GM12801 (cell line): Measurements from ENCODE around the gene EP300.

Experiments
- CTCF ChIP-seq: IDR thresholded peaks from one replicate; pipeline ENCODE4 v1.5.1; 2011; ENCODE audit warnings: control low read depth; ENCODE audit not compliant: insufficient read length; ENCODE audit errors: extremely low read depth

Gene EP300

GRCh38 chr22:41092023-41092817, at the start of gene EP300:
TSS of gene EP300 (plus strand) at chr22:41092592. CDS start at chr22:41093005, 413 bp downstream.
- TF ChIP-seq CTCF: no peak

GRCh38 chr22:41043722-41044121, 48.7 kb upstream of the EP300 start:
- no peak for TF ChIP-seq CTCF

- TF ChIP-seq CTCF: no peak
These were observed 44.6 kb upstream of the EP300 start for GRCh38 chr22:41047801-41048211.

- TF ChIP-seq CTCF: no peak
These were observed 43.3 kb upstream of the EP300 start for GRCh38 chr22:41048791-41049717.

DNA sequence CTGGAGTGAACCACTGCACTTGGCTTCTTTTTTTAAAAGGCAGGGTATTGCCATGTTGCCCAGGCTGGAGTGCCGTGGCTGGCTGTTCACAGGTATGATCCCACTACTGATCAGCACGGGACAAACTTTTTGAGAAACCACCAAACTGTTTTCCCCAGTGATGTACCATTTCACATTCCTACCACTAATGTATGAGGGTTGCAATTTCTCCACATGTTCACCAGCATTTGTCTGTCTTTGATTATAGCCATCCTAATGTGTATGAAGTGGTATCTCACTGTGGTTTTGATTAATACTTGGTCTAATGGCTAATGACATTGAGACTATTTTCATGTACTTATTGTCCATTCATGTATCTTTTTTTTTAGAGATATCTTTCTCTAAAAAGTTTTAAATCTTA, 41.5 kb upstream of the EP300 start:
- no peak for TF ChIP-seq CTCF

DNA sequence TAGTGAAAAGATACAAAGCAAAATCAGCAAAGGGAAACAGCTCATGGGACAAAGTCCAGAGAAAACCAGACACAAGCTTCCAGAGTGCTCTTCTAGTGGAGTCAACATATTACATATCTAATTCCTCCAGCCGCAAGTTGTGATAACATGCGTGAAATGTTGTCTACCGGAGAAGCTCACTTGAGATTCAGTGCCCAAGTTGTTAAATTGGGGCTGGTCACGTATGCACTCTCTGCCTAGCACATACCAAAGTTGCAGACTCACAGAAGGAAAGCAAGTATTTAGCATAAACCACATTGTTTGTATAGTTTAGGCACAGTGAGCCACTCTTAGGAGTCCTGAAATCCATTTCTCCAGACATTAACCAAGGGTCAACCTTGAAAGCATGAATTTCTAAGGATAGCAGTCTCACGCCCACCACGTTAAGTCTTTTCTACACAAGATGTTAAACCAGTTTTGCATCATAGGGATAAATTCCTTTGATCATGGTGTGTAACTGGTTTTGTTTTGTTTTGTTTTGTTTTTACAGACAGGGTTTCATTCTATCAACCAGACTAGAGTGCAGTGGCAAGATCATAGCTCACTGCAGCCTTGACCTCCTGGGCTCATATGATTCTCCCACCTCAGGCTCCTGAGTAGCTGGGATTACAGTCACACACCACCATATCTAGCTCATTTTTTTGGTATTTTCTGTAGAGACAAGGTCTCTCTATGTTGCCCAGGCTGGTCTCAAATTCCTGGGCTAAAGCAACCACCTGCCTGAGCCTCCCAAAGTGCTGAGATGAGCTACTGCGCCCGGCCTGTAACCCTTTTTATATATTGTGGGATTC, 39.5 kb upstream of the EP300 start:
- no peak for TF ChIP-seq CTCF
